HL-60 (cell line): ENCODE results near the gene LY6G5C.

Experiments
- DNase-seq, 2 experiments: peaks; one replicate each; pipeline ENCODE4 v3.0.0-alpha.2; 2010 to 2020; ENCODE audit warnings: low read depth in 1 of 2, low spot score in 1 of 2
- H3K27ac ChIP-seq: fragments of 250-450 bp; sonication (Bioruptor Pico); replicated peaks from 2 replicates; pipeline ENCODE4 v1.5.1; 2020; ENCODE audit warnings: mild to moderate bottlenecking, moderate library complexity
- H3K27me3 ChIP-seq: fragments of 250-450 bp; sonication (Bioruptor Pico); 2 replicates; pipeline ENCODE4 v1.5.1; 2021; ENCODE audit warnings: mild to moderate bottlenecking, moderate library complexity; ENCODE audit not compliant: insufficient read depth, poor library complexity, severe bottlenecking
- H3K4me3 ChIP-seq: replicated peaks from 2 replicates; pipeline ENCODE4 v1.5.1; 2011; ENCODE audit warnings: mild to moderate bottlenecking, control low read depth, low read length; ENCODE audit not compliant: insufficient read depth
- CTCF ChIP-seq: IDR thresholded peaks from one replicate; pipeline ENCODE4 v1.5.1; 2011; ENCODE audit warnings: low read length, control low read depth, inconsistent platforms; ENCODE audit not compliant: insufficient read depth
- GABPA ChIP-seq: IDR thresholded peaks from 2 replicates; pipeline ENCODE4 v1.6.1; 2012; ENCODE audit warnings: low read depth
- POLR2AphosphoS5 ChIP-seq: IDR thresholded peaks from 2 replicates; pipeline ENCODE4 v1.6.1; 2012; ENCODE audit warnings: low read depth
- REST ChIP-seq: IDR thresholded peaks from 2 replicates; pipeline ENCODE4 v1.6.1; 2012; ENCODE audit warnings: low read depth; ENCODE audit not compliant: insufficient replicate concordance
- SPI1 ChIP-seq: IDR thresholded peaks from 2 replicates; pipeline ENCODE4 v1.6.1; 2012; ENCODE audit warnings: low read depth, mild to moderate bottlenecking, borderline replicate concordance

Gene LY6G5C

GRCh38 chr6:31687860-31688693, 7.2 kb upstream of the LY6G5C start:
- H3K4me3 ChIP-seq, result no peak overlapping the region
- TF ChIP-seq REST (no peak), POLR2AphosphoS5 (no peak), SPI1 (no peak), CTCF (no peak), GABPA (no peak)
- no peak overlapping the region for H3K27ac ChIP-seq
- DNase-seq, result no peak
- no peaks in the 10 kb centered on the region for H3K27me3 ChIP-seq

GRCh38 chr6:31687321-31687720, 6.5 kb upstream of the LY6G5C start:
- H3K4me3 ChIP-seq, result no peak overlapping the region
- H3K27ac ChIP-seq, result no peak overlapping the region
- H3K27me3 ChIP-seq, result no peaks in the 10 kb centered on the region
- TF ChIP-seq REST (no peak), SPI1 (no peak), GABPA (no peak), POLR2AphosphoS5 (no peak), CTCF (no peak)
- DNase-seq, result no peak

GRCh38 chr6:31686483-31686882, 5.6 kb upstream of the LY6G5C start:
- no peaks in the 10 kb centered on the region for H3K27me3 ChIP-seq
- DNase-seq, result no peak
- H3K27ac ChIP-seq, result no peak overlapping the region
- H3K4me3 ChIP-seq, result no peak overlapping the region
- no peak for TF ChIP-seq REST
- TF ChIP-seq CTCF, result no peak
- TF ChIP-seq SPI1, result no peak
- TF ChIP-seq POLR2AphosphoS5, result no peak
